ENCODE results near the gene TSSK3.

GRCh38 chr1:32357614-32358013, 4.7 kb upstream of the TSSK3 start:
- no peak for TF ChIP-seq CTCF (IDR thresholded peaks at IDR 0.05)
- TF ChIP-seq POLR2A (IDR thresholded peaks at IDR 0.05), result no peak
